OCI-LY1 (cell line): ENCODE results near the gene CDC42EP3.

Experiments
- EZH2 ChIP-seq: fragments of 200-600 bp; sonication (generic), shearing (Covaris generic); IDR thresholded peaks from 2 replicates; pipeline ENCODE4 v1.8.0; 2017; ENCODE audit warnings: borderline replicate concordance, mixed run types, mild to moderate bottlenecking, antibody characterized with exemption, low read length, moderate library complexity, mixed read lengths
- TF ChIP-seq, protein P1 (sequence below): fragments of 200-600 bp; sonication (generic), shearing (Covaris generic); IDR thresholded peaks from 2 replicates; pipeline ENCODE4 v1.5.1; 2017; ENCODE audit warnings: mild to moderate bottlenecking, antibody characterized with exemption, low read length, moderate library complexity, mixed read lengths

GRCh38 chr2:37637190-37637860, 34.1 kb downstream of the CDC42EP3 start:
- TF ChIP-seq, protein P1, sequence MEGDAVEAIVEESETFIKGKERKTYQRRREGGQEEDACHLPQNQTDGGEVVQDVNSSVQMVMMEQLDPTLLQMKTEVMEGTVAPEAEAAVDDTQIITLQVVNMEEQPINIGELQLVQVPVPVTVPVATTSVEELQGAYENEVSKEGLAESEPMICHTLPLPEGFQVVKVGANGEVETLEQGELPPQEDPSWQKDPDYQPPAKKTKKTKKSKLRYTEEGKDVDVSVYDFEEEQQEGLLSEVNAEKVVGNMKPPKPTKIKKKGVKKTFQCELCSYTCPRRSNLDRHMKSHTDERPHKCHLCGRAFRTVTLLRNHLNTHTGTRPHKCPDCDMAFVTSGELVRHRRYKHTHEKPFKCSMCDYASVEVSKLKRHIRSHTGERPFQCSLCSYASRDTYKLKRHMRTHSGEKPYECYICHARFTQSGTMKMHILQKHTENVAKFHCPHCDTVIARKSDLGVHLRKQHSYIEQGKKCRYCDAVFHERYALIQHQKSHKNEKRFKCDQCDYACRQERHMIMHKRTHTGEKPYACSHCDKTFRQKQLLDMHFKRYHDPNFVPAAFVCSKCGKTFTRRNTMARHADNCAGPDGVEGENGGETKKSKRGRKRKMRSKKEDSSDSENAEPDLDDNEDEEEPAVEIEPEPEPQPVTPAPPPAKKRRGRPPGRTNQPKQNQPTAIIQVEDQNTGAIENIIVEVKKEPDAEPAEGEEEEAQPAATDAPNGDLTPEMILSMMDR = no peak
- TF ChIP-seq EZH2 = no peak
